HG03460 (cell line): ENCODE measurements around the gene CNKSR3.
"Not testable (repeated sequence)": the region's sequence is repeated elsewhere in the genome, so short reads cannot be mapped to it uniquely, and the experiment has no call there.

ENCODE experiments used
- ATAC-seq: cut with Tn5 transposase; IDR thresholded peaks from one replicate; pipeline ENCODE4 v1.9.1; 2021; ENCODE audit not compliant: unreplicated experiment

The CNKSR3 gene

DNA sequence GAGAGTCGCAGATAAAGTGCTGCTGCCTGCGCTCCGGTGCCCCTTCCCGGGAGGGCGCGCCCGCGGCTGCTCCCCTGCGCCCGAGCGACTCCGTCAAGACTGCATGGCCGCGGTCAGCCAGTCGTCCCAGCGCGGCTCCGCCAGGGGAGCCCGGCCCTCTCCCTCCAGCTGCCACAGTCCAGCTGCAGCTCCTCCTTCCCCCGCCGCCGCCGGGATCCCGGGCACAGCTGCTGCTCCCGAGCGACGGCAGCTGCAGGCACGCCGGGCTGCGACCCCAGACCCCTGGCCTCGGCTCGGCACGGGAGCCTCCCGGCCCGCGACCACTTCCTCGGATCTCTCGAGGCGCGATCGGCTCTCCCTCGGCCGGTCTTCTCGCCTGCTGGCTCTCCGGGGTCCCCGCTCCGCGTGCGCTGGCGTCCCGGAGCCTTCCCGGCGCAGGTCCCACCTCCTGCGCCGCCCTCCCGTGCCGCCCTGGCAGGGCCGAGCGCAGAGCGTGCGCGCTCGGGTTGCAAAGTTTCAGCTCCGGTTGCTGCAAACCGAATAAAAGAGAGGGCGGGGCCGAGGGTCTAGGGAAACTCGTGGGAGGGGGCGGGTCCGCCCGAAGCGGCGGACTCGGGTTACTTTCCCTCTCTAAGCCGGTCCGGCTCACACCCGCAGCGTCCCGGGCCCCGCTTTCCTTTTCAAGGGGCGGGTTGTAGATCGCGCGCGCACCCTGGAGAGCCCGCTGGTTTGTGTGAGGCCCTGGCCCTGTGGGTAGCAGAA, at the start of gene CNKSR3:
TSS of gene CNKSR3 (minus strand) at position 542 of the 762 bp plus-strand sequence. CDS start 571 bp downstream, outside the sequence.
- peak; percentile 71 for ATAC-seq

DNA sequence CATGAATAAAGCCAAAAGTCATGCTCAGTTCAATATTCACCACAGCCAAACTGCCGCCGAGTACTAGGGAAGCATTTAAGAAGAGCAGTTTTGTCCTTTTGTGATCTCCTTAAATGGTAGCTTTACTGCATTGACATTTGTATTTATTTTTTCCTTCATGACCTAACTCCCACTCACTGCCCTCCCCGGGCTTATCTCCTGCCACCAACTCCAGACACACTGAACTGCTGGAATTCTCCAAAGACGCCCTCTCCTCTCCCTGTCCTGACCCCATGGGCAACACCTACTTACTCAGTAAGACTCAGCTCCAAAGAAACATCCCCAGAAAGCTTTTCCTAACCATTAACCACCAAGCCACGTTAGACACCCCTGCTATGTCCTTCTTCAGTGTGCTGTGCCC, 48.5 kb upstream of the CNKSR3 start:
- no peak for ATAC-seq

DNA sequence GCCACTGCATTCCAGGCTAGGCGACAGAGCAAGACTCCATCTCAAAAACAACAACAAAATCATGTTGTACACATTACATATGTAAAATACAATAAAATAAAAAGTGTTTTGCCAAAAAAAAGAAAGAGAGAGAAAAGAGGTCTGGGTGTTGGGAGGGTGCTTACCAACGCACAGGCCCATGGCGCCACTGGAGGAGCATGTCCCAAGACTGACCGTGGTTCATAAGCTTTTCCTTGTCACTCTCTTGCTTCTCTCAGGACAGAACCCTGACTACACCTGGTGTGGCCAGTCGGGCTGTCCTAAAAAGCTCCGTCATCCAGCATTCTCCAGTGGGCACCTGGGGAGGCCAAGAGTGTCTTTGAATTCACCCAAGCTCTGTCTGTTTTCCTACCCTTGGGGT, 48.0 kb upstream of the CNKSR3 start:
- ATAC-seq = no peak

DNA sequence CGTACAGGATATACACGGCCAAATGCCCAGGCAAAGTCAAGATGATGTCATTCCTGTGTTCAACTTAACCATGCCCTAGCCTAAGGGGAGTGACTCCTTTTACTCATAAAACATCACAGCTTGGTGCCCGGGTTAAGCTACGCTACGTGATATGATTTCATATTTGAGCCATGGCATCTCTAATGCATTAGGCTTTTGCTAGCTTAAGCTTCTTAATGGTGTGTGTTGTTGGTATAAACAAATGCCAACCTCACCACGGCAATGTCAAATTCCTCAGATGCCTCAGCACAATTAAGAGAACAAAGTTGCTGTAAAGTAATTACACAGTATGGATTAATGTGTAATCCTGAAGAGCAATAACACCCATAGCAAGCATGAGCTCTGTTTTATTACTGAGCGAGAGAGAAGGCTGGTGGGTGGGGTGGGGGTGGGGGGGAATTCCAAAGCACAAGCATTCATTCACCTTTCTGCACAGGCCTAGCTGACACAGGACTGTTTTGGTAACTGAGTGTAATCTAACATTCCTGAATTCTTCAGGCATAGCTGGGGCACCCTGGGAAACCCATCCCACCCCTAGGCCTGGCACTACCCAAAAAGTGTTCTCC, 44.7 kb upstream of the CNKSR3 start:
- no peak for ATAC-seq

- ATAC-seq = no peak
Observed at GRCh38 chr6:154554491-154554890, 44.0 kb upstream of the CNKSR3 start.

DNA sequence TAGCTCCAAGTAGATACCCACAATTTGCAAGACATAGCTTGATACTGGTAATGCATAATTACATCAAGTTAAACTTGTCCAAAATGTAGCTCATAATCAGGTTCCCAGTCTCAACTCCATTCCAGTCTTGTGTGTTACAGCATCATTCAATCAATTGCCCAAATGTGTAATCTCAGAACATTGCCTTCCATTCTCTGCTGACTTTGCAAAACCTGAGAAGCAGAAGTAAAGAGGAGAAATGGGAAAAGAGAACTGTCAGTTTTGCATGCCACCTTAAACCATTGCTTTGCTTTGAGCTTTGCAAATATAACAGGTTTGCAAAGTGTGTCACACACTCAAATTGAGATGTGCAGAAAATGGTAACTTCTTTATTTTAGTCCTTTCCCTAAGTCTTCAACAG, 40.3 kb upstream of the CNKSR3 start:
- ATAC-seq = no peak

- no peak for ATAC-seq
Observed at GRCh38 chr6:154549179-154549578, 38.7 kb upstream of the CNKSR3 start.

GRCh38 chr6:154548130-154548830, 37.8 kb upstream of the CNKSR3 start:
- ATAC-seq = no peak

DNA sequence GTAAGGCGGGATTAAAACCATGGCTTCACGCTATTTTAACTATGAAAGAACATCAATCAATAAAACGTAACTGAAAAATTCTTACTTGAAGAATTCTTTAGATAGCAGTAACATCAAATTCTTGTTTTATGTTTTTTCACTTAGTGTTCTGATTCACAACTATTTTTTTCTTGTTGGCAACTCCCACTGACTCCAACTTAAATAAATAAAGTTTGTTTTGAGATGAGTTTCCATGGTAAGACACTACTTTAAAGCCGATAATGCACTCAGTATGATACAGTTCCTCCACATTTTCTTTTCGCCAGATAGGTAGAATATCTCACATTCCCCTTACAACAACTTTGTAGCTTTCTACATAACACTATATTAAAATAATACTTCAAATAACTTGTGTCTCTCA, 33.1 kb upstream of the CNKSR3 start:
- ATAC-seq = no peak

DNA sequence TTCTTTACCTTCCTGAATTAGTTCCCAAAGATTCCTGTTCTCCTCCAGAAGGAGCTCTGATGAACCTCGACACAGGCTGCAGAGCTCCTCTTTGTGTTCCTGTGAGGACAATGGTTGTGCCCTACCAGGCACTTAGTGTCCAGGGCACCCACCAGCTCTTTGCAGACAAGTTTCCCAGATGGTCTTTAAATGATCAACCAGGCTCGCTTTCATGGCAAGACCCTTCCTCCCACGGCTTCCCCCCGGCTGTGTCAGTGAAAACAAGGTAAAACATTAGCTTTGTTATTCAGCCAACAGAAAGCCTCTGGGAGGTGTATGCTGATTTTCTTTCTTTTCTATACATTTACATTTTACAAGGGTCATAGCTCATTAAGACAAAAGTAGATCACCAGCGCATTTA, 32.3 kb upstream of the CNKSR3 start:
- no peak for ATAC-seq

- ATAC-seq = not testable (repeated sequence)
Observed at GRCh38 chr6:154541837-154542236, 31.4 kb upstream of the CNKSR3 start.

DNA sequence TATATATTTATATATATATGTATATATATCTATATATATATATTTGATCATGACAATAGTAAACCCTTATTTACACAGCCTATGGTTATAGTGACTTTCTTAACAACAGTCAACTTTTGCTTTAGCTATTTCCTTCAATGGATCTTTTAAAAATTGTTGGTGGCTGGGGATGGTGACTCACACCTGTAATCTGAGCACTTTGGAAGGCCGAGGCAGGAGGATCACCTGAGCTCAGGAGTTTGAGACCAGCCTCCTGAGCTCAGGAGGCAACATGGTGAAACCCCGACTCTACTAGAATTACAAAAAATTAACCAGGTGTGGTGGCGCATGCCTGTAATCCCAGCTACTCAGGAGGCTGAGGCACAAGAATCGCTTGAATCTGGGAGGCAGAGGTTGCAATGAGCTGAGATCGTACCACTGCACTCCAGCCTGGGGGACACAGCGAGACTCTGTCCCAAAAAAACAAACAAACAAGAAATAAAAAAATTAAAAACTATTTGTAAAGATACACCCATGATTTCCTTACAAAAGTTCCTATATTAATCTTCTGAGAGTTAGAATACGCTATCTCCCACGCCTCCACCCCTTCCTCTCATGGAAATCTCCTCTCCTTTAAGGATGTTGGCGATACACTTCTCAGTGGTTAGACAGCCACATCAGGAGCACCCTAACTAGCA, 29.2 kb upstream of the CNKSR3 start:
- no peak for ATAC-seq

GRCh38 chr6:154538640-154539191, 28.2 kb upstream of the CNKSR3 start:
- ATAC-seq = no peak

GRCh38 chr6:154537511-154538325, 27.2 kb upstream of the CNKSR3 start:
- no peak for ATAC-seq

GRCh38 chr6:154536999-154537398, 26.5 kb upstream of the CNKSR3 start:
- ATAC-seq = no peak

DNA sequence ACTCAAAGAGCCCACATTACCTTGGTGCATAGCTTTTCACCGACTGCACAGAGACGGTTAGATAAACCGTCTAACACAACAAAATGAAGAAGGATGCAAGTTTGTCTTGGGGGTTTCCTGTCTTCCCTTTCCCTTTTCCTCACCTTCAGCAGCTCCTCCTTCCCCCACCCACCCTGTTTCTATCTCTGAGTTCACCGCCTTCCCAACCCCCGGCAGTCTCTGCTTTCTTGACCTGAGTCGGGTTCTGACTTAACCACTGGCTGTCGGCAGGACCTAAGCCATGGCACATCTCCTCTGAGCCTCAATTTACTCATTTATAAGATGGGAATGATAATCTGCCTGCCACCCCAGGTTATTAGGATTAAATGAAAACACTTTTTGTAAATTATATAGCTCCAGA, 25.8 kb upstream of the CNKSR3 start:
- ATAC-seq = no peak

- no peak for ATAC-seq
Observed at GRCh38 chr6:154535851-154536250, 25.4 kb upstream of the CNKSR3 start.

DNA sequence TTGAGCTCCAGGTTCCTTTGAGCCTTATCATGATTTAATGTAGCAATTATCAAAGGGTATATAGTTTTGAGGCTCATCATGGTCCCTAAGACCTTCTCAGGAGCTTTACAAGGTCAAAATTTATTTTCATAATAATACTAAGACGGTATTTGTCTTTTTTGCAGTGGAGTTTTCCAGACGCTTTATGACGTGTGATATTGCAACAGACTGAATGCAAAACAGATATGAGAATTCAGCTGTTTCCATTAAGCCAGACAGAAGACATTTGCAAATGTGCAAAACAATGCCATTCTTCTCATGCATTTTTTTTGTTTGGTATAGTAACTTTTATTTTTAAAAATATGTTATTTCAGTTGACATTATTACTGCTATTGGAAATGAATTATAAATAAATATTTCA, 24.7 kb upstream of the CNKSR3 start:
- ATAC-seq = no peak

DNA sequence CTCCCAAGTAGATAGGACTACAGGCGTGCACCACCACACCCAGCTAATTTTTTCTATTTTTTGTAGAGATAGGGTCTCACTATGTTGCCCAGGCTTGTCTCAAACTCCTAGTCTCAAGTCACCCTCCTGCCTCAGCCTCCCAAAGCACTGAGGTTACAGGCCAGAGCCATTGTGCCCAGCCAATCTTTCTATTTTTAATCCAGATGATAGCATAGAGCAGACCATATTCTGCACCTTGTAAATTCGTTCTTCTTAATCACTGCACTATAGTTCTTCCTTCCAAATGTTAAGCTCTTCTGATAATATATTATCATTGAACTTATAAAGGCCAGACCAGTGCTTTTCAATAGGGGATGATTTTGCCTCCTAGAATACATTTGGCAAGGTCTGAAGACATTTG, 24.0 kb upstream of the CNKSR3 start:
- no peak for ATAC-seq

- no peak for ATAC-seq
Observed at GRCh38 chr6:154532426-154532825, 21.9 kb upstream of the CNKSR3 start.
